HepG2 (cell line): Measurements from ENCODE around the gene BTN1A1. TPM values are rescaled to one million over a fixed set of nuclear protein-coding genes. Genes with fewer than 3 reads are reported as not detected.

Experiments
- ARID5B ChIP-seq: IDR thresholded peaks from 2 replicates; pipeline ENCODE4 v1.4.0; 2020; ENCODE audit warnings: mild to moderate bottlenecking, missing genetic modification reagents
- ATF7-NPFF ChIP-seq: sonication (generic); formaldehyde crosslinking; IDR thresholded peaks from 2 replicates; pipeline ENCODE4 v1.8.1; 2023; ENCODE audit warnings: mild to moderate bottlenecking, low read depth, missing genetic modification reagents, moderate library complexity
- BHLHE40 ChIP-seq: IDR thresholded peaks from 2 replicates; pipeline ENCODE4 v1.6.1; 2011; ENCODE audit warnings: low read length, improper control_type of control experiment
- CENPX ChIP-seq: sonication (generic); formaldehyde crosslinking; IDR thresholded peaks from 2 replicates; pipeline ENCODE4 v1.9.0; 2021; ENCODE audit warnings: mild to moderate bottlenecking, missing genetic modification reagents, moderate library complexity
- CSRNP1 ChIP-seq: sonication (generic); formaldehyde crosslinking; IDR thresholded peaks from 2 replicates; pipeline ENCODE4 v1.8.1; 2023; ENCODE audit warnings: mild to moderate bottlenecking, missing genetic modification reagents
- CSRNP2 ChIP-seq: sonication (generic); formaldehyde crosslinking; conservative IDR thresholded peaks from 2 replicates; pipeline ENCODE4 v1.8.0; 2022; ENCODE audit warnings: low read depth, missing genetic modification reagents
- DBP ChIP-seq: sonication (generic); formaldehyde crosslinking; IDR thresholded peaks from 2 replicates; pipeline ENCODE4 v1.4.0; 2020; ENCODE audit warnings: missing genetic modification reagents; ENCODE audit errors: not compliant biosample characterization
- GATAD1 ChIP-seq: IDR thresholded peaks from 2 replicates; pipeline ENCODE4 v1.6.1; 2016; ENCODE audit warnings: missing genetic modification reagents, missing compliant biosample characterization
- POLR2G ChIP-seq: fragments of 200-400 bp; formaldehyde crosslinking; IDR thresholded peaks from 2 replicates; pipeline ENCODE4 v1.6.1; 2018; ENCODE audit warnings: mild to moderate bottlenecking, low read depth, low read length, moderate library complexity
- ZBTB14 ChIP-seq: sonication (generic); formaldehyde crosslinking; IDR thresholded peaks from 2 replicates; pipeline ENCODE4 v1.4.0; 2020; ENCODE audit warnings: missing genetic modification reagents
- ZBTB46 ChIP-seq: sonication (generic); formaldehyde crosslinking; IDR thresholded peaks from 2 replicates; pipeline ENCODE4 v1.4.0; 2020; ENCODE audit warnings: mild to moderate bottlenecking, missing genetic modification reagents, borderline replicate concordance
- ZNF275 ChIP-seq: sonication (generic); formaldehyde crosslinking; IDR thresholded peaks from 2 replicates; pipeline ENCODE4 v1.8.0; 2022; ENCODE audit warnings: missing genetic modification reagents, mild to moderate bottlenecking, inconsistent platforms, borderline replicate concordance
- ZNF33A ChIP-seq: sonication (generic); formaldehyde crosslinking; IDR thresholded peaks from 2 replicates; pipeline ENCODE4 v1.5.1; 2020; ENCODE audit warnings: missing genetic modification reagents, mild to moderate bottlenecking, moderate library complexity, borderline replicate concordance
- ZNF792 ChIP-seq: IDR thresholded peaks from 2 replicates; pipeline ENCODE4 v1.6.1; 2016
- ZSCAN29 ChIP-seq: sonication (generic); formaldehyde crosslinking; conservative IDR thresholded peaks from 2 replicates; pipeline ENCODE4 v1.4.0; 2020; ENCODE audit warnings: mild to moderate bottlenecking, missing genetic modification reagents
- polyA plus RNA-seq, 8 experiments: library from polyadenylated mRNA; depleted of rRNA in 3 of 8; stranded (reverse) in 7 of 8; unstranded in 1 of 8; fragments of >200 nt; fragmentation: Illumina TruSeq in 4 of 8; extraction: Trizol in 4 of 8; gene quantifications; 2 replicates each; pipeline versions ENCODE4 v1.2.1 to v1.2.3, GENCODE V29; 2011 to 2016; ENCODE audit warnings: low read depth in 4 of 8, missing spikeins in 1 of 8, mixed read lengths in 1 of 8; ENCODE audit not compliant: insufficient read depth in 1 of 8
- total RNA-seq, 5 experiments: library from RNA; depleted of rRNA; stranded (reverse); fragments of >200 nt; fragmentation: Illumina TruSeq; extraction: Trizol; gene quantifications; 2 replicates each; pipeline ENCODE4 v1.2.3, GENCODE V29; 2016; ENCODE audit warnings: low read depth in 1 of 5

Gene BTN1A1
- total and polyA plus RNA-seq, 2 of the 13 experiments (the other 11 are each of a cell fraction or from before 2014, with no cell fraction given): 0.04 TPM; not detected in 1

GRCh38 chr6:26532699-26533531, 32.8 kb downstream of the BTN1A1 start (continued):
- TF ChIP-seq ARID5B (CRISPR knock-in tag) (peak; percentile 77), ZNF33A (CRISPR knock-in tag) (peak; percentile 82), CSRNP2 (CRISPR knock-in tag) (no peak), POLR2G (no peak), BHLHE40 (no peak), DBP (CRISPR knock-in tag) (peak; percentile 70), ZSCAN29 (CRISPR knock-in tag) (no peak; the same call in 1 of the 2 replicates), ZBTB14 (no peak), CSRNP1 (CRISPR knock-in tag) (peak; percentile 87; the same call in 1 of the 2 replicates), ZNF792 (CRISPR knock-in tag) (peak; percentile 93), ZNF275 (no peak), ZBTB46 (CRISPR knock-in tag) (no peak), ATF7-NPFF (CRISPR knock-in tag) (no peak), GATAD1 (CRISPR knock-in tag) (peak; percentile 73), CENPX (CRISPR knock-in tag) (no peak)
